Progenitor cell of endocrine pancreas (in vitro differentiated cells): ENCODE data around the gene RNASE11. TPM values are rescaled to one million over a fixed set of nuclear protein-coding genes. Genes with fewer than 3 reads are reported as not detected.

Source experiments
- DNase-seq: peaks from one replicate; pipeline ENCODE4 v3.0.0; 2021; ENCODE audit warnings: low spot score; ENCODE audit not compliant: unreplicated experiment
- H3K27ac Mint-ChIP-seq: 2 replicates; pipeline ENCODE4 v1.8.0; 2021; ENCODE audit warnings: mild to moderate bottlenecking, moderate library complexity, mixed read lengths
- H3K27me3 Mint-ChIP-seq: 2 replicates; pipeline ENCODE4 v1.8.0; 2021; ENCODE audit warnings: mixed read lengths
- H3K36me3 Mint-ChIP-seq: 2 replicates; pipeline ENCODE4 v1.8.0; 2022; ENCODE audit warnings: mixed read lengths; ENCODE audit not compliant: insufficient read depth
- H3K4me1 Mint-ChIP-seq: 2 replicates; pipeline ENCODE4 v1.8.0; 2021; ENCODE audit warnings: low read depth, mixed read lengths
- H3K4me3 Mint-ChIP-seq: 2 replicates; pipeline ENCODE4 v1.8.0; 2021; ENCODE audit warnings: low read depth, mild to moderate bottlenecking, moderate library complexity, mixed read lengths
- H3K9me3 Mint-ChIP-seq: 2 replicates; pipeline ENCODE4 v1.8.0; 2021; ENCODE audit warnings: low read depth, mixed read lengths
- total RNA-seq: library from RNA; stranded (reverse); gene quantifications from 2 replicates; pipeline ENCODE4 v1.2.1, GENCODE V29; 2021
- TF ChIP-seq, protein P1 (sequence below): fragments of 200-600 bp; sonication (generic); IDR thresholded peaks from one replicate; pipeline ENCODE4 v1.5.0; 2021; ENCODE audit warnings: antibody characterized with exemption, mild to moderate bottlenecking; ENCODE audit not compliant: unreplicated experiment

Gene RNASE11
- total RNA-seq, 1 donor from 2014 or later = not detected

GRCh38 chr14:20548414-20549158 lies 39.2 kb downstream of the RNASE11 start:
- Mint-ChIP-seq H3K27me3 (no peaks in the 10 kb centered on the region), H3K36me3 (no peaks in the 10 kb centered on the region), H3K4me1 (peaks cover 10% of the 10 kb centered on the region), H3K9me3 (no peaks in the 10 kb centered on the region), H3K4me3 (no peak overlapping the region), H3K27ac (no peak overlapping the region)
- TF ChIP-seq, protein P1, sequence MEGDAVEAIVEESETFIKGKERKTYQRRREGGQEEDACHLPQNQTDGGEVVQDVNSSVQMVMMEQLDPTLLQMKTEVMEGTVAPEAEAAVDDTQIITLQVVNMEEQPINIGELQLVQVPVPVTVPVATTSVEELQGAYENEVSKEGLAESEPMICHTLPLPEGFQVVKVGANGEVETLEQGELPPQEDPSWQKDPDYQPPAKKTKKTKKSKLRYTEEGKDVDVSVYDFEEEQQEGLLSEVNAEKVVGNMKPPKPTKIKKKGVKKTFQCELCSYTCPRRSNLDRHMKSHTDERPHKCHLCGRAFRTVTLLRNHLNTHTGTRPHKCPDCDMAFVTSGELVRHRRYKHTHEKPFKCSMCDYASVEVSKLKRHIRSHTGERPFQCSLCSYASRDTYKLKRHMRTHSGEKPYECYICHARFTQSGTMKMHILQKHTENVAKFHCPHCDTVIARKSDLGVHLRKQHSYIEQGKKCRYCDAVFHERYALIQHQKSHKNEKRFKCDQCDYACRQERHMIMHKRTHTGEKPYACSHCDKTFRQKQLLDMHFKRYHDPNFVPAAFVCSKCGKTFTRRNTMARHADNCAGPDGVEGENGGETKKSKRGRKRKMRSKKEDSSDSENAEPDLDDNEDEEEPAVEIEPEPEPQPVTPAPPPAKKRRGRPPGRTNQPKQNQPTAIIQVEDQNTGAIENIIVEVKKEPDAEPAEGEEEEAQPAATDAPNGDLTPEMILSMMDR = no peak
- no peak for DNase-seq

DNA sequence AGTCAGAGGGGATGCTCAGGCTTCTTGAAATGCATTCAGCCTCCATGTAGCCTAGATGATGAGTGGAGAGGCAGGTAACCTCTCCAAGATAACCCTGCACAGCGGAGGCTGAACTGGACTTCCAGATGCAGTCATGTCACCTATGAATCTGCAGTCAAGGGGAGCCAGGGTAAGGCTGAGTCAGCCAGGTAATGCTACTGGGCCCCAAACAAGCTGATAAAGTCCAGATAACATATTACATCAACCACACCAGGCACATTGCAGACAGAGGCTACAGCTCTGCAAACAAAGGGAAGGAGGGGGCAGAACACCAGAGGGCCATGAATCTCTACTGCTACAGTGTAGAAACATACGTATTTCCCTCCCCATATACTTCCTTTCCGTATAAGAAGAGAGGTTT lies 40.9 kb downstream of the RNASE11 start:
- H3K27me3 Mint-ChIP-seq = peaks cover 3% of the 10 kb centered on the region
- H3K36me3 Mint-ChIP-seq = no peaks in the 10 kb centered on the region
- peaks cover 10% of the 10 kb centered on the region for H3K4me1 Mint-ChIP-seq
- TF ChIP-seq, protein P1 = no peak
- H3K4me3 Mint-ChIP-seq = no peak overlapping the region
- no peak for DNase-seq
- H3K9me3 Mint-ChIP-seq = no peaks in the 10 kb centered on the region
- H3K27ac Mint-ChIP-seq = peak overlapping the region; percentile 77

DNA sequence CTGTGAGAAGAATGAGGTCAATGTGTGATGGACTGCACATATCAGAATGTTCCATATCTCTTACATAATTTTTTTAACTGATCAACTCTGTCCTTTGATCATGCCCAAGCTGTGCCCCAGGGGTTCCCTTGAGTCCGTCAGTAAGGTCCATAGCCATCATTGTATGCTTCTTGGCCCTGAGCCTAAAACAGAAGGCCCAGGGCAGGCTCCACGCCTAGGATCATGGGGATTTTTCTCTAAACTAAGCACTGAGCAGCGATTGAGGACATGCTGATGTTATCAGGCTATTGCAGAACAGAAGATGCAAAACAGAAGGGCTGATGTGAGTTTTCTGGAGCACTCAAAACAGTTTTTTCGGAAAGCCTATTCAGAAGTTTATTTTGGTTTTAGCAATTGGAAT lies 47.9 kb downstream of the RNASE11 start:
- no peak overlapping the region for H3K27ac Mint-ChIP-seq
- DNase-seq = no peak
- no peaks in the 10 kb centered on the region for H3K9me3 Mint-ChIP-seq
- TF ChIP-seq, protein P1 = no peak
- H3K4me3 Mint-ChIP-seq = no peak overlapping the region
- no peaks in the 10 kb centered on the region for H3K4me1 Mint-ChIP-seq
- H3K27me3 Mint-ChIP-seq = peaks cover 3% of the 10 kb centered on the region
- H3K36me3 Mint-ChIP-seq = no peaks in the 10 kb centered on the region

Other genes with a start within 250 kb of the RNASE11 start
- gene PARP2, start 244.4 kb downstream of the RNASE11 start, total RNA-seq = 32.2 and 35.6 TPM in 2 replicates
- 26.5 and 28.5 TPM in 2 replicates for gene TEP1, start 174.5 kb downstream of the RNASE11 start, total RNA-seq
- gene KLHL33, start 151.8 kb downstream of the RNASE11 start, total RNA-seq = 0.04 and 0.05 TPM in 2 replicates
- gene OSGEP, start 133.2 kb downstream of the RNASE11 start, total RNA-seq = 89.0 and 94.4 TPM in 2 replicates
- gene APEX1, start 132.8 kb downstream of the RNASE11 start, total RNA-seq = 309 and 322 TPM in 2 replicates
- 41.1 and 45.6 TPM in 2 replicates for gene PIP4P1, start 126.6 kb downstream of the RNASE11 start, total RNA-seq
- gene PNP, start 118.6 kb downstream of the RNASE11 start, total RNA-seq = 45.9 and 48.9 TPM in 2 replicates
- gene RNASE10, start 82.5 kb downstream of the RNASE11 start, total RNA-seq = 1.3 and 1.5 TPM in 2 replicates
- not detected in 2 replicates for gene RNASE9, start 27.0 kb downstream of the RNASE11 start, total RNA-seq
- gene RNASE12, start 3.4 kb upstream of the RNASE11 start, total RNA-seq = not detected in 2 replicates
- gene OR6S1, start 53.7 kb upstream of the RNASE11 start, total RNA-seq = not detected in 2 replicates
- 5.7 TPM in 2 replicates for gene RNASE4, start 96.6 kb upstream of the RNASE11 start, total RNA-seq
- 8.0 and 8.3 TPM in 2 replicates for gene ANG, start 100.8 kb upstream of the RNASE11 start, total RNA-seq
- not detected in 2 replicates for gene EDDM3A, start 157.9 kb upstream of the RNASE11 start, total RNA-seq
- gene EDDM3B, start 180.4 kb upstream of the RNASE11 start, total RNA-seq = not detected in 2 replicates
- gene RNASE6, start 193.3 kb upstream of the RNASE11 start, total RNA-seq = not detected in 2 replicates
- 4.5 and 7.1 TPM in 2 replicates for gene RNASE1, start 214.8 kb upstream of the RNASE11 start, total RNA-seq